Measurements from ENCODE around the gene PATJ. TPM values are rescaled to one million over a fixed set of nuclear protein-coding genes. Genes with fewer than 3 reads are reported as not detected.

The PATJ gene
- total and polyA plus RNA-seq, 9 donors, result 2.8 to 5.1 (median 3.5) TPM

DNA sequence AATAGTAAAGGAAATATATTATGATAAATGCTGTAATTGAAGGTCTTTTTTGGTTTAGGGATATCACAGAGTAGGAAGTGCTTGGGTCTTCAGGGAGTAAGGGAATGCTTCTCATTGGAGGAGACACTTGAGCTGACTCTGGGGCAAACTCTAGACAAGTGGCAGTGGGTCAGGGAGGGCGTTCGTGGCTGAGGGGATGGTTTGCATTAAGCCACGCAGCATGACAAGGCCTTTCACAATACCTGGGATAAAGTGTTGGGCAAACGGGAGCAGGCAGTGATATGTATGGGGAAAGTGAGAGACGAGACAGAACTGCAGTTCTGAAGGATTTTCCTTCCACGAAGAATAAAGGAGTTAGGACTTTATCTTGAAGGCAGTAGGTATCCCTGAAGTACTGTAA lies 109.0 kb downstream of the PATJ start:
- H3K9me3 ChIP-seq (replicated peaks; ENCODE audit: control insufficient read depth, low read depth, low read length), result no peaks in the 10 kb centered on the region
- 62% methylated on average over 6 of the region's 6 CpGs for WGBS (ENCODE audit: insufficient coverage)
- no peak overlapping the region for H3K4me3 ChIP-seq (ENCODE audit: low read length)
- no peaks in the 10 kb centered on the region for H3K27me3 ChIP-seq (ENCODE audit: control insufficient read depth, insufficient read depth, low read length)
- H3K4me1 ChIP-seq (ENCODE audit: control insufficient read depth, insufficient read depth, low read length), result no peaks in the 10 kb centered on the region
- no peak overlapping the region for H3K27ac ChIP-seq (ENCODE audit: low read length)
- no peaks in the 10 kb centered on the region for H3K36me3 ChIP-seq (ENCODE audit: control insufficient read depth, insufficient read depth, low read length)
- DNase-seq, result no peak

DNA sequence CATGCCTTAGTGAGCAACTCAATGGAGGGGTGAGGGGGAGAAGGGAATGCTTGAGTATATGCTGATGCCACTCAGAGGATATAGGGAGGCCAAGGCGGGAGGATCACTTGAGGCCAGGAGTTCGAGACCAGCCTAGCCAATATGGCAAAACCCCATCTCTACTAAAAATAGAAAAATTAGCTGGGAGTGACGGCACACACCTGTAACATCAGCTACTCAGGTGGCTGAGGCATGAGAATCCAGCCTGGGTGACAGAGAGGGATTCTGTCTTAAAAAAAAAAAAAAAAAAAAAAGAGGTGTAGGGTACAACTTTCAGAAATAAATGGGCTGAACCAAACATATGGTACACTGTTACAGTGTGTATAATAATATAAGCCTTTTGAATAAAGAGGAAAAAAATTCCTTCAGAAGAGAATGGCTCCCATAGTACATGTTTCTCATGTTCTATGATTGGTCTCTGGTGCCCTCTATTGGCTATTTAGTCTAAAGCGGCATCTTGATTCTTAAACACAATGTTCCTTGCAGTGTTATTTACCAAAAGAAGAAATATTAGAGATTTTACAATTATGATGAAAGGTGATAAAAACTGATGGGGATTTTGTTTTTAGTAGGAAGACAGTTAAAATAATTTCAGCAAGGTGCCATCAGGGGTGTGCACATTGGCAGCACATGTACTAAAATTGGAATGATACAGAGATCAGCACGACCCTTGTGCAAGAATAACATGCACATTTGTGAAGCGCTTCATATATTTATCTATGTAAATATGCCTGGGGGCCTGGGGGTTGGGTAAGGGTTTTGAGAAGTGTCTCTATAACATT lies 109.8 kb downstream of the PATJ start:
- Histone ChIP-seq H3K9me3 (replicated peaks; ENCODE audit: control insufficient read depth, low read depth, low read length) (no peaks in the 10 kb centered on the region), H3K4me3 (ENCODE audit: low read length) (no peak overlapping the region), H3K27me3 (ENCODE audit: control insufficient read depth, insufficient read depth, low read length) (no peaks in the 10 kb centered on the region), H3K4me1 (ENCODE audit: control insufficient read depth, insufficient read depth, low read length) (no peaks in the 10 kb centered on the region), H3K27ac (ENCODE audit: low read length) (no peak overlapping the region), H3K36me3 (ENCODE audit: control insufficient read depth, insufficient read depth, low read length) (no peaks in the 10 kb centered on the region)
- WGBS (ENCODE audit: insufficient coverage), result no CpG with 5 or more reads among the region's 6 CpGs
- DNase-seq, result peak; percentile 92

DNA sequence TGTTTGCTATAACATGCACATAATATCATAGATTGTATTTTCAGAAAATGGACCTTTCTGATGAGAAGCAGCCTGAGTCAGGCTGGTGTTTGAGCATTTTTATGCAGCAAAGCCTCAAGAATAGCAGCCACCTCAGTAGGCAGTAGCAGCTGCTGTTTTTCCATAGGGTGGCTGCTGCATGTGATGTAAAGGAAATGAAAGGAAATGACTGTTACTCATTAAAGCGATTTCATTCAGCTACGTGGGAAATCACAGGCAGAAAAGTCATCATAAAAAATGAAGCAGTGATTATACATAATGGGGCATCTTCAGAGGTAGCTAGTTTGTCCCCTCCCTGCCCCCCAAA lies 110.4 kb downstream of the PATJ start:
- H3K36me3 ChIP-seq (ENCODE audit: control insufficient read depth, insufficient read depth, low read length), result no peaks in the 10 kb centered on the region
- DNase-seq, result no peak
- H3K9me3 ChIP-seq (replicated peaks; ENCODE audit: control insufficient read depth, low read depth, low read length), result no peaks in the 10 kb centered on the region
- no peak overlapping the region for H3K27ac ChIP-seq (ENCODE audit: low read length)
- no peak overlapping the region for H3K4me3 ChIP-seq (ENCODE audit: low read length)
- H3K27me3 ChIP-seq (ENCODE audit: control insufficient read depth, insufficient read depth, low read length), result no peaks in the 10 kb centered on the region
- no peaks in the 10 kb centered on the region for H3K4me1 ChIP-seq (ENCODE audit: control insufficient read depth, insufficient read depth, low read length)
- 38% methylated on average over 2 of the region's 2 CpGs for WGBS (ENCODE audit: insufficient coverage)

DNA sequence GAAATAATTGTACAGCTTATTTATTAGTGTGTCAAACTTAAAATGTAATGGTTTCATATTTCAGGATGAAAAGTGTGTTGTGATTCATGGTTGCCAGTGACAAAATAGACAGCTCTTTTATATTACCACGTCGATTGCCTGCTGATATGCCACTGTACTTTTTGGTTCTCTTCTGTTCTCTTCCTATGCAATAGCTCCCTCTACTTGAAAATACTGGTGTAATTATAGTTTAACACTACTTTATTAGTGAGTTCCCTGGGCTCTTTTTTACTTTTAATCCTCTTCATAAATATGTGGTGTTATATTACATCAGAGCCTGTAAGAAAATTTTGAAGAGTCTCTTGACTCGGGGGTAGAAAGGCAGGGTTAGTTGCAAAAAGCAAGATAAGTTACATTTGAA lies 111.3 kb downstream of the PATJ start:
- Histone ChIP-seq H3K4me1 (ENCODE audit: control insufficient read depth, insufficient read depth, low read length) (no peaks in the 10 kb centered on the region), H3K27me3 (ENCODE audit: control insufficient read depth, insufficient read depth, low read length) (no peaks in the 10 kb centered on the region), H3K36me3 (ENCODE audit: control insufficient read depth, insufficient read depth, low read length) (no peaks in the 10 kb centered on the region), H3K27ac (ENCODE audit: low read length) (no peak overlapping the region), H3K9me3 (replicated peaks; ENCODE audit: control insufficient read depth, low read depth, low read length) (no peaks in the 10 kb centered on the region), H3K4me3 (ENCODE audit: low read length) (no peak overlapping the region)
- DNase-seq, result peak; percentile 71
- 0% methylated on average over 1 of the region's 3 CpGs for WGBS (ENCODE audit: insufficient coverage)

DNA sequence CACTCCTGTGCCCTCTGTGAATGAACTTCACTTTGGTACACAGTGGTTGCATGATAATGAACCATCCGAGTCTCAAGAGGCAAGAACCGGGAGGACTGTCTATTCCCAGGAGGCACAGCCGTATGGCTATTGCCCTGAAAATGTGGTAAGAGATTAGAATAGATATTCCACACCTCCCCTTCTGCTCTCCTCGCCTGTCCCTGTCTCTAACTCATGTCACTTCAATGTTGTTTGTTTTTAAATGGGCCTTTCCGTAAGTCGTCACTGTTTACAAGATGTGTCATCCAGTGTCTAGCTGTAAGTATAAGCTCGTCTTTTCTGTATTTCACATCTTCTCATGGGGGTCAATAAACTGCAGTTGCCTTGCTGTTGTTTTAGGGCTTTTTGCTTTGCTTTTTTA lies 122.2 kb downstream of the PATJ start:
- Histone ChIP-seq H3K27me3 (ENCODE audit: control insufficient read depth, insufficient read depth, low read length) (no peaks in the 10 kb centered on the region), H3K36me3 (ENCODE audit: control insufficient read depth, insufficient read depth, low read length) (no peaks in the 10 kb centered on the region), H3K9me3 (replicated peaks; ENCODE audit: control insufficient read depth, low read depth, low read length) (peaks cover 2% of the 10 kb centered on the region), H3K27ac (ENCODE audit: low read length) (no peak overlapping the region), H3K4me3 (ENCODE audit: low read length) (no peak overlapping the region), H3K4me1 (ENCODE audit: control insufficient read depth, insufficient read depth, low read length) (no peaks in the 10 kb centered on the region)
- no CpG with 5 or more reads among the region's 7 CpGs for WGBS (ENCODE audit: insufficient coverage)
- no peak for DNase-seq

DNA sequence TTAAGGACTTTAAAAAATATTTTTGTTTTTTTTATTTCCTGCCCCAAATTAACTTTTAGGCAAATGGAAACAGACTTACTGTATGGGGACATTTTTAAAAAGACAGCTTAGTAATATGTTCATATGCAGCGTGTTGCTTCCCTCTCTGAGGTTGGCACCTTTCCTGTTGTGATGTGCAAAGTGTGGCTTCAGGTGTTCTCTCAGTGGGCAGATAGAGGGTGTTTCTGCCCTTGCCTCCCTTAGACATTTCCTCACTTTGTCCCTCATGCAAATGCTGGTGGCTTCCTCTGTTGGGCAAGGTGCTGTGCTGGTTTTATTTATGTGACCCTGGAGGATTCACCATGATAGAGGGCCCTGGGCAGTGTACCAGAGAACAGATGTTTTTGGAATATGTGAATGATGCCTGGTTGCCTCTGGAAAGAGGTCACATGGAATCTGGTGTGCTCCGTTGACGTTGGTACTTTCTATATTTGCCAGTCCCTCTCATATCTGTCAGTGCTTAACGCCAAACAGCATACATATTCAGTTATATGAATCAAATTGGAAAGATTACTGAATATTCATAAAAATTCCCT lies 123.5 kb downstream of the PATJ start:
- no peaks in the 10 kb centered on the region for H3K27me3 ChIP-seq (ENCODE audit: control insufficient read depth, insufficient read depth, low read length)
- H3K4me3 ChIP-seq (ENCODE audit: low read length), result no peak overlapping the region
- no CpG with 5 or more reads among the region's 4 CpGs for WGBS (ENCODE audit: insufficient coverage)
- no peak for DNase-seq
- H3K4me1 ChIP-seq (ENCODE audit: control insufficient read depth, insufficient read depth, low read length), result no peaks in the 10 kb centered on the region
- peaks cover 8% of the 10 kb centered on the region for H3K9me3 ChIP-seq (replicated peaks; ENCODE audit: control insufficient read depth, low read depth, low read length)
- no peak overlapping the region for H3K27ac ChIP-seq (ENCODE audit: low read length)
- H3K36me3 ChIP-seq (ENCODE audit: control insufficient read depth, insufficient read depth, low read length), result no peaks in the 10 kb centered on the region

DNA sequence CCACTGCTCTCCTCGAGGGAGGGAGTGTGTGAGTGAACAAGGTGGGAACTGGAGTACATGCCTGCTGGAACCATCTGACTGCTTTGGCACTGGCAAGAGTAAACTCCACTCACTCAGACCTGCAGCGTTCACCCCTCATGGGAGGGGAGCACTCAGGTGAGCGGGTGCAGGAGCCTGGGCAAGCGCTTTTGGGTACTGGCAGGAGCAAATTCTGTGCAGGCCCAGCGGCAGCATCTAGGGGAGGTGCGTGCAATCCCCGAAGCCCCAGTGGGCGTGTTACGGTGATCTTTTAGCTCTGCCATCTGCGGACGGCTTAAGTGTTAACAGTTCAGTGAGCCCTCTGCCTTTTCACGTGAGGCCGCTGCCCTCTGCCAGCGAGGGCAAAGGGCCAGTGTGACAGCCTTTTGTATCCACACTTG lies 127.4 kb downstream of the PATJ start:
- no peak for DNase-seq
- H3K9me3 ChIP-seq (replicated peaks; ENCODE audit: control insufficient read depth, low read depth, low read length), result peaks cover 14% of the 10 kb centered on the region
- 92% methylated on average over 14 of the region's 14 CpGs for WGBS (ENCODE audit: insufficient coverage)
- no peaks in the 10 kb centered on the region for H3K4me1 ChIP-seq (ENCODE audit: control insufficient read depth, insufficient read depth, low read length)
- H3K36me3 ChIP-seq (ENCODE audit: control insufficient read depth, insufficient read depth, low read length), result no peaks in the 10 kb centered on the region
- H3K27ac ChIP-seq (ENCODE audit: low read length), result no peak overlapping the region
- no peak overlapping the region for H3K4me3 ChIP-seq (ENCODE audit: low read length)
- no peaks in the 10 kb centered on the region for H3K27me3 ChIP-seq (ENCODE audit: control insufficient read depth, insufficient read depth, low read length)

DNA sequence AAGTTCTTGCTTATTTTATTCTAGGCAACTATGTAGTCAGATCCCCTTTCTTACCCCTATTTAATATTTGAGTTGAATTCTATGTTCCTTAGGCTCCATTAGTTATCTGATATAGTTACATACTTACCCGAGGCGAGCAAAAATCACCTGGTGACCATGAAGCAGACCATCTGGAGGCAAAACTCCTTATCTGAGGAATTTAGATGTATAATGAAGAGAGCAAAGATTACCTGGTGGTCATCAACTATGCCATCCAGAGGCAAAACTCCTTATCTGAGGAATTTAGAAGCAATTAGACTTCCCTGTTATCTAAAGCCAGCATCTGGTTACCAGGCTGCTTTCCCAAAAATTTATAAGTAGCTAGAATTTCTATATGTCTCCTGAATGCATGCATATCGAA lies 129.9 kb downstream of the PATJ start:
- Histone ChIP-seq H3K4me3 (ENCODE audit: low read length) (no peak overlapping the region), H3K27me3 (ENCODE audit: control insufficient read depth, insufficient read depth, low read length) (no peaks in the 10 kb centered on the region), H3K4me1 (ENCODE audit: control insufficient read depth, insufficient read depth, low read length) (no peaks in the 10 kb centered on the region), H3K27ac (ENCODE audit: low read length) (no peak overlapping the region), H3K9me3 (replicated peaks; ENCODE audit: control insufficient read depth, low read depth, low read length) (peaks cover 14% of the 10 kb centered on the region), H3K36me3 (ENCODE audit: control insufficient read depth, insufficient read depth, low read length) (no peaks in the 10 kb centered on the region)
- 80% methylated on average over 1 of the region's 3 CpGs for WGBS (ENCODE audit: insufficient coverage)
- DNase-seq, result no peak

DNA sequence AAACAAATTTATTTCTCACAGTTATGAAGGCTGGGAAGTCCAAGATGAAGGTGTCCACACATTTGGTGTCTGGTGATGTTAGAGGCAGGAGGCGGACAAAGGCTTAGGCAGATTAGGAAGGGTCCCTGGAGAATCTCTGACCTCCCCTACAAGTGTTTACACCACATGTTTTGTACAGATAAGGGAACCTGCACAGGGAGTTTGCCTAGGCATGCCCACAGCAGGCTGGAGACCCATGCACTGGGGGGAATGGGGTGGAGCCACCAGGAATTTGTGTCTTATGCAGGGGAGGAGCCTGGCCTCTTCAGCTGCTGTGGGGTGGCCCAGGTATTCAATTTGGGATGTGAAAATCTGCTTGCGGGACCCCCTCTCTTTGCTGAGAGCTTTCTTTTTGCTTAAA lies 131.3 kb downstream of the PATJ start:
- H3K4me3 ChIP-seq (ENCODE audit: low read length), result no peak overlapping the region
- H3K36me3 ChIP-seq (ENCODE audit: control insufficient read depth, insufficient read depth, low read length), result no peaks in the 10 kb centered on the region
- 100% methylated on average over 1 of the region's 2 CpGs for WGBS (ENCODE audit: insufficient coverage)
- no peaks in the 10 kb centered on the region for H3K4me1 ChIP-seq (ENCODE audit: control insufficient read depth, insufficient read depth, low read length)
- H3K9me3 ChIP-seq (replicated peaks; ENCODE audit: control insufficient read depth, low read depth, low read length), result peaks cover 14% of the 10 kb centered on the region
- no peak overlapping the region for H3K27ac ChIP-seq (ENCODE audit: low read length)
- no peak for DNase-seq
- H3K27me3 ChIP-seq (ENCODE audit: control insufficient read depth, insufficient read depth, low read length), result no peaks in the 10 kb centered on the region

DNA sequence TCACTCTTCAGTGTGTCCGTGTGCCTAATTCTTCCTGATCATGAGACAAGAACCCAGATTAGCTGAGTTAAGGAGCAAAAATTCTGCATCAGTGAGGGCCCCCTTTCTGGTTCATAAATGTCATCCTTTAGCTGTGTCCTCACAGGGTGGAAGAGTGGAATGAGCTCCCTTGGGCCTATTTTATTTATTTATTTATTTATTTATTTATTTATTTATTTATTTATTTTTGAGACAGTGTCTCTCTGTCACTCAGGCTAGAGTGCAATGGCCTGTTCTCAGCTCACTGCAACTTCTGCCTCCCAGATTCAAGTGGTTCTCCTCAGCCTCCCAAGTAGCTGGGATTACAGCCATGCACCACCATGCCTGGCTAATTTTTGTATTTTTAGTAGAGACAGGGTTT lies 131.7 kb downstream of the PATJ start:
- no peaks in the 10 kb centered on the region for H3K4me1 ChIP-seq (ENCODE audit: control insufficient read depth, insufficient read depth, low read length)
- no peaks in the 10 kb centered on the region for H3K36me3 ChIP-seq (ENCODE audit: control insufficient read depth, insufficient read depth, low read length)
- no peak for DNase-seq
- WGBS (ENCODE audit: insufficient coverage), result no CpG with 5 or more reads among the region's 1 CpG
- H3K27me3 ChIP-seq (ENCODE audit: control insufficient read depth, insufficient read depth, low read length), result no peaks in the 10 kb centered on the region
- H3K4me3 ChIP-seq (ENCODE audit: low read length), result no peak overlapping the region
- H3K9me3 ChIP-seq (replicated peaks; ENCODE audit: control insufficient read depth, low read depth, low read length), result peaks cover 14% of the 10 kb centered on the region
- no peak overlapping the region for H3K27ac ChIP-seq (ENCODE audit: low read length)
